Measurements from ENCODE around the gene CHRND. TPM values are rescaled to one million over a fixed set of nuclear protein-coding genes. Genes with fewer than 3 reads are reported as not detected.

CHRND gene
- total RNA-seq (2022; extraction: Qiagen RNA extraction; ENCODE audit: low read depth) = not detected in 5 replicates

DNA sequence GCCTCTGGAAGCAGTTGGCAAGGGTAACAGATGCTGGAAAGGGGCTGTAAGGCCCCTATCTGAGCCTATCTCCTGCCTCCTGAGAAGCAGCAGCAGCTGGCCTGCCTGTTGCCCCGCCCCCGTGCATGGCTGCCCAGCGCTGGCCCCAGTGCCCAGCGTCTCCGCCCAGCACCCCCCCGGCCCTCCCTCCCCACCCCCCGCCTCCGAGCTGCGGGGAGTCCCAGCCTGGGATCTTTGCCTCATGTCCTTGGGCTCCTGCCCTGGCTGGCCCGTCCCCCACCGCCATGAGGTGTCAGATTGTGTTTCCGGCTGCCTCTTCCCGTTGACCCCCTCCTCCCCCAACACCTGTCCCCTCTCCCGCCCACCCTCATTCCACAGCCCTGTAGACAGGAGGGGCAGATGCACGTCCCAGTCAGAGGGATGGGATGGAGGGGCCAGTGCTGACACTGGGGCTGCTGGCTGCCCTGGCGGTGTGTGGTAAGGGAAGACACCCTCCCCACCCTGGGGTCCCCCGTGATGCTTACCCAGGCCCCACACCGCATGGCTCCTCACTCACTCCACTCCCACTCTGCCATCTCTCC is at the start of gene CHRND:
CHRND (plus strand) TSS at position 370 of the 581 bp plus-strand sequence; CDS start at position 426, 56 bp downstream.

DNA sequence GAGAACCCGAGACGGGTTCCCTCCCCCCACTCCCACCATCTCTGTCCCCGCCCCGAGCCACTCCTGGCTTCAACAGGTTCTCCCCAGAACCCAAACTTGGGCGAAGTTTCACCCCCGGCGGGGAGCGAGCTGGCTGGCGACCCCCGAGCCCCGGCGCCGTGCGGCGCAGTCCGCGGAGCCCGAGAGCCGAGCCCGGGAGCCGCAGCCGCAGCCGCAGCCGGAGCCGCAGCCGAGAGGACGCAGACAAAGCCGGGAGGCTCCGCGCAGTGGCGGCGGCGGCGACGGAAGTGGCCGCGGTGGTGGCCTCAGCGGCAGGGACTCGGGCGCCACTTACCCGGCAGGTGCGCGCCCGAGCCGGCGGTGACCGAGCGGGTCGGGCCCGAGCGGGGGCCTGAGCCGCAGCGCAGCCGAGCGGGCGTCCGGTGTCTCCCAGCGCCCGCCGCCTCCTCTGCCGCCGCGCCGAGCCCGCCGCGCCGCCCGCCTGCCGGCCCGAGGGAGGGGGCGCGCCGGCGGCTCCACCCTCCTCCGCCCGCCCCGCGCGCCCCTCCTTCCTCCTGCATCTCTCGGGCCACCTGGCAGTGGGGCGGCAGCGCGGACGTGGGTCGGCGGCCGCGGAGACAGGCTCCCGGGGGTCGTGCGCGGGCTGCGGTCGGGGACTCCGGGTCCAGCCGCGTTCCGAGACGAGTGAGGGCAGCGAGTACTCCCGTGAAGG is 38.4 kb upstream of the CHRND start, which contains the start of gene ECEL1:
ECEL1 (minus strand) TSS at position 450 of the 712 bp plus-strand sequence. CDS start 1,181 bp downstream, outside the sequence.

DNA sequence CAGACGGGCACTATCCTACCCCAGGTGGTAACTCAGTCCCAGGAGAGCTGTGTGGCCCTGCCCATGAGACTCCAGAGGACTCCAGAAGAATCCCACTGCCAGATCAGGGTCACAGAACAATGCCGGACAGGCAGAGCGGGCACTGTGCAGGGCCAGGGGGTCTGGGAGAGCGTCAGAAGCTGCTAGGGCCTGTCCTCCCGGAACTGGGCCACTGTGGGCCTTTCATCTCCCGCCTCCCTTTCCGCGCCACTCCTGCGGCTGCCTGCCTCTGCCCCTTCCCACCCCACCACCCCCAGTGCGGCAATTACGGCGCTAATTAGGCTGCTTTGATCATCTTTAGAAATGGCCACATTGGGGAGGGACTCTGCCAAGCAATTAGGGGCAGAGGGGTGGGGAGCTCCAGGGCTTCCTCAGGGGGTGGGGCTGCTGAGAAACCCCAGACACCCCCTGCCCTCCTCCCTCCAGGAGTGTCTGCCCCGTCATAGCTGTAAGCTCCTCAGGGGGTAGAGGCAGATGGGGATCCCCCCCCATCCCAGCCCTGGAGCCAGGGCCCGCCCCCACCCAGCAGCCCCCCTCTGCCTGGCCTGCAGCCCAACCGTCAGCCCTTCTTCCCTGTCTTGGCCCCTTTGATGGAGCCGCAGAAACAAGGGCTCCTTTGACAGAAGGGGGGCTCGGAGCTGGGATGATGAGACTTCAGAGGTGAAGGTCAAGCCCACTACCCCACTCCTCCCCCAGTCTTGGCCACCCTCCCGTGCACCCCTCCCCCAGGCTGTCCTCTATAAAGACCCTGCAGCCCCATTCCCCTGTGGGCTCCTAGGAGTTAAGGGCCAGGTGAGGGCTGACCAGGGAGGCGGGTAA is 6.2 kb upstream of the CHRND start, which contains the start of gene PRSS56:
PRSS56 (plus strand) TSS at position 808 of the 858 bp plus-strand sequence. CDS start 211 bp downstream, outside the sequence.

DNA sequence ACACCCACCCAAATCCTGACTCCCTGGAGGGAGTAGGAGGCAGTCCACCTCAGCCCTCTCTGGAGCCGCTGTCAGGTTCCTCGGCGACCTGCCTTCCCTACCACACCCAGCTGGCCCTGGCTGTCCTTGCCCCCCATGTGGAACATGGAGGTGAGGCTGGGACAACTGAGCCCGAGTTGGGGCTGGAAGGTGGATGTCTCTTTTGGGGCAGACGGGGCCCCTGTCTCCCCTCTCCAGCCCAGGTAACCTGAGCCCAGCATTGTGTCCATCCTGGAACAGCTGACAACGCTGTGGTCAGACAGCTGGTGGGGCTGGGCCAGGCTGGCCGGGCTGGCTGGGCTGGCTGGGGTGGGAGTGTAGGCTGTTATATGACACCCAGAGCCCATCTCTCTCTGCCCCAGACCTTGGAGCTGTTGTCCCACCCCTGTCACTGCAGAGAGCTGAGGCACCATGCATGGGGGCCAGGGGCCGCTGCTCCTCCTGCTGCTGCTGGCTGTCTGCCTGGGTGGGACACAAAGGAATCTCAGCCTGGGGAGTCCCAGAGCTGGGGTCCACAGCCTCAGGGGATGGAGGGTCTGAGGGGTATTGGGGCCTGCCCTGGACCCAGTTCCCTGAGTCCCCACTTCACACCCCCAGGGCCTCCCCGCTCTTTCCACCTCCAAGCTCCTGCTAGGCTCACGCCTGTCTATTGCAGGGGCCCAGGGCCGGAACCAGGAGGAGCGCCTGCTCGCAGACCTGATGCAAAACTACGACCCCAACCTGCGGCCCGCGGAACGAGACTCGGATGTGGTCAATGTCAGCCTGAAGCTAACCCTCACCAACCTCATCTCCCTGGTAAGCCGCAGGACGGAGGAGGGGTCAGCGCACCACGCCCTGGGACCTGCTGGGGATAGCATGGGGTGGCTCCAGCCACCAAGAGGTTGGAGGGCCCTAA is 13.6 kb downstream of the CHRND start, which contains the start of gene CHRNG:
CHRNG (plus strand) TSS at position 395 of the 934 bp plus-strand sequence; CDS start at position 451, 56 bp downstream.

DNA sequence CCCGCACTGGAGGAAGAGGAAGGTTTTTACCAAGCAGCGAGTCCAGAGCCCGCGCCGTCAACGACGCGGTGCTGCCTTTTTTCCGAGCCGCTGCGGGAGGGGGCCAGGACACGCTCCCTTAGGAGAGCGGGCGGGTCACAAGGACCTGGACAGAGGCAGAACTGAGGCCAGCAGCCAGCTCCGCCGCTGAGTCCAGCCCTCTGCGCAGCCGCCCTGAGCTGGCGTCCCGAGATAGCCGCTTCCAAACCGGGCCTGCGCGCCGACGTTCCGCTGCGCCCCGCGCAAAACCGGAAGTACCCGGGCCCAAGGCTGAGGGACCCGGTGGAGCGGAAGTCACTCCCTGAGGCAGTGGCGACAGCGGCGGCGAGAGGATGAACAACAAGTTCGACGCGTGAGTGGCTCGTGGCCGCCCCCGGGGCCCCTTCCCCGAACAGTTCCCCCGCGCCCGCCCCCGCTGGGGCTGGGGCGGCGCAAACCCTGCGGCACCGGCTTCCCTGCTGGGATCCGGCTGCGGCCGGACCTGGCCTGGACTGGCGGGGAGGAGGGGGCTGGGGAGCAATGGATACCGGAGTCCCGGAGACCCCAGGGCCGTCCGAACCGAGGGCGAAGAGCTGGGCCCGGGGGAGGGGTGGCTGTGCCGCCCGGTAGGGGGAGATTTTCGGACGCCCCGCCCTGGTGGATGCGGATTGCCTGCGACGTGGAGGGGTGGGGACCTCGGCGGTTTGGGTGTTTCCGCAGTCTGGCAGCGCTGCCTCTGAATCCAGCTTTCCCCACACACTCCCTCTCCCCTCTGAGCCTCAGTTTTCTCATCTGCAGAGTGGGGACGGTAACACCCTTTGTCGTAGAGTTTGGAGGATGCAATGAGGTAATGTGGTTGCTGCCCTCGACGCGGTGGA is 24.6 kb downstream of the CHRND start, which contains the start of the genes EIF4E2 and TIGD1:
EIF4E2 (plus strand) TSS at position 336 of the 896 bp plus-strand sequence; CDS start at position 372, 36 bp downstream.
TIGD1 (minus strand) TSS at position 204 of the 896 bp plus-strand sequence. CDS start 675 bp downstream, outside the sequence.

Other genes with a start within 250 kb of the CHRND start
- gene ALPP, start 147.4 kb upstream of the CHRND start, total RNA-seq (2022; extraction: Qiagen RNA extraction; ENCODE audit: low read depth) = 0.23 to 0.37 TPM (median 0.35 TPM) in 5 replicates
- 0.06 to 0.23 TPM (median 0.12 TPM) in 4 of 5 replicates, not detected in the other for gene ALPG, start 119.3 kb upstream of the CHRND start, total RNA-seq (2022; extraction: Qiagen RNA extraction; ENCODE audit: low read depth)
- not detected in 5 replicates for gene ALPI, start 70.0 kb upstream of the CHRND start, total RNA-seq (2022; extraction: Qiagen RNA extraction; ENCODE audit: low read depth)
- 0.07 to 0.37 TPM (median 0.10 TPM) in 4 of 5 replicates, not detected in the other for gene ECEL1, start 38.3 kb upstream of the CHRND start, total RNA-seq (2022; extraction: Qiagen RNA extraction; ENCODE audit: low read depth)
- 0.08 to 0.20 TPM (median 0.14 TPM) in 4 of 5 replicates, not detected in the other for gene PRSS56, start 5.8 kb upstream of the CHRND start, total RNA-seq (2022; extraction: Qiagen RNA extraction; ENCODE audit: low read depth)
- not detected in 5 replicates for gene CHRNG, start 13.5 kb downstream of the CHRND start, total RNA-seq (2022; extraction: Qiagen RNA extraction; ENCODE audit: low read depth)
- gene TIGD1, start 24.4 kb downstream of the CHRND start, total RNA-seq (2022; extraction: Qiagen RNA extraction; ENCODE audit: low read depth) = 4.6 to 5.1 TPM (median 4.9 TPM) in 5 replicates
- 89.4 to 249 TPM (median 97.4 TPM) in 5 replicates for gene EIF4E2, start 24.5 kb downstream of the CHRND start, total RNA-seq (2022; extraction: Qiagen RNA extraction; ENCODE audit: low read depth)
- gene EFHD1, start 107.4 kb downstream of the CHRND start, total RNA-seq (2022; extraction: Qiagen RNA extraction; ENCODE audit: low read depth) = 1.6 to 2.4 TPM (median 2.3 TPM) in 5 replicates
- 23.9 to 31.4 TPM (median 28.4 TPM) in 5 replicates for gene GIGYF2, start 171.2 kb downstream of the CHRND start, total RNA-seq (2022; extraction: Qiagen RNA extraction; ENCODE audit: low read depth)

Measured in A549 treated with CpdA at 1 μM for 4 hours (cell line).